PFSK-1 (cell line): ENCODE results near the gene CD300A.

Experiments used
- FOXP2 ChIP-seq: optimal IDR thresholded peaks from 2 replicates; pipeline ENCODE3; 2011; ENCODE audit warnings: borderline replicate concordance, control low read depth, inconsistent platforms; ENCODE audit not compliant: insufficient read depth; ENCODE audit errors: extremely low read length, extremely low read depth
- POLR2AphosphoS5 ChIP-seq: IDR thresholded peaks from 2 replicates; pipeline ENCODE4 v1.6.1; 2012; ENCODE audit warnings: low read depth, mild to moderate bottlenecking, control low read depth, low read length, moderate library complexity
- SIN3A ChIP-seq: IDR thresholded peaks from 2 replicates; pipeline ENCODE4 v1.6.1; 2012; ENCODE audit warnings: mild to moderate bottlenecking, low read length, moderate library complexity, borderline replicate concordance; ENCODE audit not compliant: insufficient read depth
- TAF1 ChIP-seq: IDR thresholded peaks from 2 replicates; pipeline ENCODE4 v1.6.1; 2012; ENCODE audit warnings: low read length, control low read depth, borderline replicate concordance; ENCODE audit not compliant: insufficient read depth
- TF ChIP-seq, protein P1 (sequence below), 2 experiments: IDR thresholded peaks; 2 replicates each; pipeline versions ENCODE4 v1.6.1 to v1.8.0; 2011 to 2012; ENCODE audit warnings: low read depth in 2 of 2, low read length in 2 of 2, control low read depth in 1 of 2, inconsistent platforms in 1 of 2, mild to moderate bottlenecking in 1 of 2, moderate library complexity in 1 of 2; ENCODE audit not compliant: insufficient read depth in 1 of 2

Gene CD300A

DNA sequence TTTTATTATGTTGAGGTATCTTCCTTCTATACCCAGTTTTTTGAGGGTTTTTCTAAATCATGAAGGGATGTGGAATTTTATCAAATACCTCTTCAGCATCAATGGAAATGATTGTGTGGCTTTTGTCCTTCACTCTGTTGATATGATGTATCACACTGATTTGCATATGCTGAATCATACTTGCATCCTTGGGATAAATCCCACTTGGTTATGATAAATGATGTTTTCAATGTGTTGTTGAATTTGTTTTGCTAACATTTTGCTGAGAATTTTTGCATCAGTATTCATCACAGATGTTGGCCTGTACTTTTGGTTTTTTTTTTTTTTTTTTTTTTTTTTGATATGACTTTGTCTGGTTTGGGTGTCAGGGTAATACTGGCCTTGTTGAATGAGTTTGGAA, 41.7 kb downstream of the CD300A start:
- TF ChIP-seq SIN3A (no peak), POLR2AphosphoS5 (no peak), TAF1 (no peak), FOXP2 (no peak)
- TF ChIP-seq, protein P1, sequence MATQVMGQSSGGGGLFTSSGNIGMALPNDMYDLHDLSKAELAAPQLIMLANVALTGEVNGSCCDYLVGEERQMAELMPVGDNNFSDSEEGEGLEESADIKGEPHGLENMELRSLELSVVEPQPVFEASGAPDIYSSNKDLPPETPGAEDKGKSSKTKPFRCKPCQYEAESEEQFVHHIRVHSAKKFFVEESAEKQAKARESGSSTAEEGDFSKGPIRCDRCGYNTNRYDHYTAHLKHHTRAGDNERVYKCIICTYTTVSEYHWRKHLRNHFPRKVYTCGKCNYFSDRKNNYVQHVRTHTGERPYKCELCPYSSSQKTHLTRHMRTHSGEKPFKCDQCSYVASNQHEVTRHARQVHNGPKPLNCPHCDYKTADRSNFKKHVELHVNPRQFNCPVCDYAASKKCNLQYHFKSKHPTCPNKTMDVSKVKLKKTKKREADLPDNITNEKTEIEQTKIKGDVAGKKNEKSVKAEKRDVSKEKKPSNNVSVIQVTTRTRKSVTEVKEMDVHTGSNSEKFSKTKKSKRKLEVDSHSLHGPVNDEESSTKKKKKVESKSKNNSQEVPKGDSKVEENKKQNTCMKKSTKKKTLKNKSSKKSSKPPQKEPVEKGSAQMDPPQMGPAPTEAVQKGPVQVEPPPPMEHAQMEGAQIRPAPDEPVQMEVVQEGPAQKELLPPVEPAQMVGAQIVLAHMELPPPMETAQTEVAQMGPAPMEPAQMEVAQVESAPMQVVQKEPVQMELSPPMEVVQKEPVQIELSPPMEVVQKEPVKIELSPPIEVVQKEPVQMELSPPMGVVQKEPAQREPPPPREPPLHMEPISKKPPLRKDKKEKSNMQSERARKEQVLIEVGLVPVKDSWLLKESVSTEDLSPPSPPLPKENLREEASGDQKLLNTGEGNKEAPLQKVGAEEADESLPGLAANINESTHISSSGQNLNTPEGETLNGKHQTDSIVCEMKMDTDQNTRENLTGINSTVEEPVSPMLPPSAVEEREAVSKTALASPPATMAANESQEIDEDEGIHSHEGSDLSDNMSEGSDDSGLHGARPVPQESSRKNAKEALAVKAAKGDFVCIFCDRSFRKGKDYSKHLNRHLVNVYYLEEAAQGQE (IDR thresholded peaks at IDR 0.05; ENCODE audit: insufficient read depth in 1 of 2, low read depth in 2 of 2, low read length in 2 of 2), result no peak

DNA sequence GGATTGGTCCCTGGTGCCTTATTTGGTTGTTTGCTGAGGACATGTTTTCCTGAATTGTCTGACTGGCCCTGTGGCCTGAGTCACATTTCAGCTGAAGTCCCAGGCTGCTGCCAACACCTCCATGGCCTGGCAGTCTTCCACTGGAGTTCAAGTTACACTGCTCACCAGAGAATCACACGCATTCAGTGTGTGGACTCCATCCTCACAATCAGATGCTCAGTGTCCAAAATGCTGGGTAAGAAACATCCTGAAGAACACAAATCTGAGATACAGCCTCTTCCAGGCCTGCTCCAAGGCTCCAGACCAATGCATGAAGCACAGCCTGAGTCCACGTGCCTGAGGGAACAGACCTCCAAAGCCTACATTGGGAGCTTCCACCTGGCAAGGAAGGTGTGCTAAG, 45.6 kb downstream of the CD300A start:
- no peak for TF ChIP-seq FOXP2
- TF ChIP-seq POLR2AphosphoS5, result no peak
- no peak for TF ChIP-seq SIN3A
- TF ChIP-seq, protein P1 (IDR thresholded peaks at IDR 0.05; ENCODE audit: insufficient read depth in 1 of 2, low read depth in 2 of 2, low read length in 2 of 2), result no peak
- TF ChIP-seq TAF1, result no peak

DNA sequence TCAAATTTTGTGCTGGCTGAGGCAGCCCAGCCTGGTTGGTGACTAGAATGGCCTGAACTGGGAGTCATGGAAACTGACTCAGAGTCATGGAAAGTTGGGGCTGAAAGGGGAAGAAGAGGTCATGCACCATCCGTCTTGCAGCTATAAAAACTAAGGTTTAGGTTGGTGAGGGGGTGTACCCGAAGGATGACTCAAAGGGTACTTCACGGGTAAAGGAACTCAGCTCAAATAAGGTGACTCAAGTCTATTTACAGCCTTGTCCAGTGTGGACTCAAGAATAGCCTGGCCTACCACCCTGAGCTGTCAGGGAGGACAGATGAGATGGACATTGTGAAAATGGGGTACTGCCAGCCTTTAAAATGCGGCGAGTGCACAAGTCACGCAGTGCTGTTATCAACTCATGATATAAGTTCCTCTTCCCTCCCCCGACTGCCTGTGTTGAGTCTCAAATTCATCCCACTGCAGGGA, 46.2 kb downstream of the CD300A start:
- TF ChIP-seq POLR2AphosphoS5, result no peak
- TF ChIP-seq, protein P1 (IDR thresholded peaks at IDR 0.05; ENCODE audit: insufficient read depth in 1 of 2, low read depth in 2 of 2, low read length in 2 of 2), result no peak
- TF ChIP-seq SIN3A, result no peak
- TF ChIP-seq FOXP2, result no peak
- TF ChIP-seq TAF1, result no peak

DNA sequence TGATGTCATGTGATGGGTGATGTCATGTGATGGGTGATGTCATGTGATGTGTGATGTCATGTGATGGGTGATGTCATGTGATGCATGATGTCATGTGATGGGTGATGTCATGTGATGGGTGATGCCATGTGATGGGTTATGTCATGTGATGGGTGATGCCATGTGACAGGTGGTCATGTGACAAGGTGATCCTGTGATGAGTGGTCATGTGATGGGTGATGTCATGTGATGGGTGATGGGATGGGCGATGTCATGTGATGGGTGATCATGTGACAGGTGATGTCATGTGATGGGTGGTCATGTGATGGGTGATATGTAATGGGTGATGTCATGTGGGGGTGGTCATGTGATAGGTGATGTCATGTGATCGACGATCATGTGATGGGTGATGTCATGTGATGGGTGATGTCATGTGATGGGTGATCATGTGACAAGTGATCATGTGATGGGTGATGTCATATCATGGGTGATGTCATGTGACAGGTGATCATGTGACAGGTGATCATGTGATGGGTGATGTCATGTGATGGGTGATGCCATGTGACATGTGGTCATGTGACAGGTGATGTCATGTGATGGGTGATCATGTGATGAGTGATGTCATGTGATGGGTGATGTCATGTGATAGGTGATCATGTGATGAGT, 47.7 kb downstream of the CD300A start:
- TF ChIP-seq SIN3A, result no peak
- TF ChIP-seq, protein P1 (IDR thresholded peaks at IDR 0.05; ENCODE audit: insufficient read depth in 1 of 2, low read depth in 2 of 2, low read length in 2 of 2), result no peak
- TF ChIP-seq POLR2AphosphoS5, result no peak
- TF ChIP-seq TAF1, result no peak
- no peak for TF ChIP-seq FOXP2
